GM12873 (cell line): Measurements from ENCODE around the gene LILRB4.

ENCODE experiments used
- TF ChIP-seq, protein P1 (sequence below): IDR thresholded peaks from 2 replicates; pipeline ENCODE4 v1.5.1; 2012; ENCODE audit warnings: low read depth, mild to moderate bottlenecking, moderate library complexity, low read length, control low read depth; ENCODE audit not compliant: insufficient read depth; ENCODE audit errors: missing control alignments

LILRB4 gene

DNA sequence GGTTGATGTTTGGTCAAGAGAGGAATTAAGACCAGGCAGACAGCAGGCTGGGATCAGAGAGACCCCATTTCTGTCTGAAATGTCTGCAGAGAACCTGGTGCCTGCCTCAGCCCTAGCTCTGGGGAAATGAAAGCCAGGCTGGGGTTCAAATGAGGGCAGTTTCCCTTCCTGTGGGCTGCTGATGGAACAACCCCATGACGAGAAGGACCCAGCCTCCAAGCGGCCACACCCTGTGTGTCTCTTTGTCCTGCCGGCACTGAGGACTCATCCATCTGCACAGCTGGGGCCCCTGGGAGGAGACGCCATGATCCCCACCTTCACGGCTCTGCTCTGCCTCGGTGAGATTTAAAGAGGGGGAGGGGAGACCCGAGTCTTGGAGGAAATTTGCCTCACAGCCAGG, at the start of gene LILRB4:
TSS of gene LILRB4 (plus strand) at position 256 of the 400 bp plus-strand sequence. CDS start at position 305, 49 bp downstream.
- TF ChIP-seq, protein P1, sequence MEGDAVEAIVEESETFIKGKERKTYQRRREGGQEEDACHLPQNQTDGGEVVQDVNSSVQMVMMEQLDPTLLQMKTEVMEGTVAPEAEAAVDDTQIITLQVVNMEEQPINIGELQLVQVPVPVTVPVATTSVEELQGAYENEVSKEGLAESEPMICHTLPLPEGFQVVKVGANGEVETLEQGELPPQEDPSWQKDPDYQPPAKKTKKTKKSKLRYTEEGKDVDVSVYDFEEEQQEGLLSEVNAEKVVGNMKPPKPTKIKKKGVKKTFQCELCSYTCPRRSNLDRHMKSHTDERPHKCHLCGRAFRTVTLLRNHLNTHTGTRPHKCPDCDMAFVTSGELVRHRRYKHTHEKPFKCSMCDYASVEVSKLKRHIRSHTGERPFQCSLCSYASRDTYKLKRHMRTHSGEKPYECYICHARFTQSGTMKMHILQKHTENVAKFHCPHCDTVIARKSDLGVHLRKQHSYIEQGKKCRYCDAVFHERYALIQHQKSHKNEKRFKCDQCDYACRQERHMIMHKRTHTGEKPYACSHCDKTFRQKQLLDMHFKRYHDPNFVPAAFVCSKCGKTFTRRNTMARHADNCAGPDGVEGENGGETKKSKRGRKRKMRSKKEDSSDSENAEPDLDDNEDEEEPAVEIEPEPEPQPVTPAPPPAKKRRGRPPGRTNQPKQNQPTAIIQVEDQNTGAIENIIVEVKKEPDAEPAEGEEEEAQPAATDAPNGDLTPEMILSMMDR, result no peak

DNA sequence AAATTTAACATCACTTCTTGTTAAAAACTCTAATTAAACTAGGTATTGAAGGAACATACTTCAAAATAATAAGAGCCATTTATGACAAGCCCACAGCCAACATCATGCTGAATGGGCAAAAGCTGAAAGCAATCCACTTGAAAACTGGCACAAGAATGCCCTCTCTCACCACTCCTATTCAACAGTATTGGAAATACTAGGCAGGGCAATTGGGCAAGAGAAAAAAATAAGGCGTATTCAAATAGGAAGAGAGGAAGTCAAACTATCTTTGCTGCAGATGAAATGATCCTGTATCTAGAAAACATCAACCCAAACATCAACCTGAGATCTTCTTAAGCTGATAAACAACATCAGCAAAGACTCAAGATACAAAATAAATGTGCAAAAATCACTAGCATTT, 48.1 kb upstream of the LILRB4 start:
- TF ChIP-seq, protein P1, result no peak

DNA sequence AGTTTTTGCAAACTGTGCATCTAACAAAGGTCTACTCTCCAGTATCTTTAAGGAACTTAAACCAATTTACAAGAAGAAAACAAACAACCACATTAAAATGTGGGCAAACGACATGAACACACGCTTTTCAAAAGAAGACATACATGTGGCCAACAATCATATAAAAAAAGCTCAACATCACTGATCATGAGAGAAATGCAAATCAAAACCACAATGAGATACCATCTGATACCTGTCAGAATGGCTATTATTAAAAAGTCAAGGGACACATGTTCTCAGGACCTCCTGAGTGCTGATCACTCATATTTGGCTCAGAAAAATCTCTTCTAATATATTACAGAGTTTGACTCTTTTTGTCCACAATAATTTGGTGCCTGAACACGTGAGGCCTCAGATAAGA, 46.7 kb upstream of the LILRB4 start:
- TF ChIP-seq, protein P1, result no peak

DNA sequence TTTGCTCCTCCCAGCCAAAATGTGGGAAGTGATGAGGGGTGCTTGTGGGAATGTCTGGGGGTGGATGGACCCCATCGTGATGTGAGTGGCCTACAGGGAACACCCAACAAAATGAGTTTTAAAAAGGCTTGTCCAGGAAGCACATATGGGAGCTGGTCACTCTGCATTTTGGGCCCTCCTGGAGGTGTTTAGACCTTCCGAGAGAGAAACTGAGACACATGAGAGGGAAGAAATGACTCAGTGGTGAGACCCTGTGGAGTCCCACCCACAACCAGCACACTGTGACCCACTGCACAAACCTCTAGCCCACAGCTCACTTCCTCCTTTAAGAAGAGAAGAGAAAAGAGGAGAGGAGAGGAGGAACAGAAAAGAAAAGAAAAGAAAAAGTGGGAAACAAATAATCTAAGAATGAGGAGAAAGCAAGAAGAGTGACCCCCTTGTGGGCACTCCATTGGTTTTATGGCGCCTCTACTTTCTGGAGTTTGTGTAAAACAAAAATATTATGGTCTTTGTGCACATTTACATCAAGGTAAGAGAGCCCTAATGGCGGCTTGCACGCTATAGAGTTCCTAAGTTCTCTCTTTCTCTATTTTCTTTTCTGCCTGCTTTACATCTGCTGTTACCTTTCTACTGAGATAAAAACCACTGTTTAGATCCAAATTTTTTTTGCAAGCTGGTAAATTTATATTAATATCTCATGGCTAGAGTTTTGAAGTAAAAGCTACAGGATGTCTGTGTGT, 45.8 kb upstream of the LILRB4 start:
- TF ChIP-seq, protein P1, result no peak

DNA sequence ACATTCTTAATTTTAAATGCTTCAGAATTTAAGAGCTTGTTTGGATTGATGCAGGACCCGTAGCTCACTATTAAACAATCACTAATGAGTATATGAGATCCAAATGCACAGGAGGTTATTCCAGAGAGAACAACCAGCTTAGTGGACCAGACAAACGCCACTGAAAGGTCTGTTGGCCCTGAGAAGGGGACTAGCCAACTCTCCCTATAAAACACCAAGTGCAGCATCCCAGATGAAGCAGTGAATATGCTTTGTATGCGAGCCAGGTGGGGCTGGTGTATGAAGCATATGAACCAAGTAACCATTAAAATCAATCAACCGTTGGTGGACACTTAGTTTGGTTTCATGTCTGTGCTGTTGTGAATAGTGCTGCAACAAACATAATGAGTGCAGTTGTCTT, 42.3 kb upstream of the LILRB4 start:
- TF ChIP-seq, protein P1, result no peak

DNA sequence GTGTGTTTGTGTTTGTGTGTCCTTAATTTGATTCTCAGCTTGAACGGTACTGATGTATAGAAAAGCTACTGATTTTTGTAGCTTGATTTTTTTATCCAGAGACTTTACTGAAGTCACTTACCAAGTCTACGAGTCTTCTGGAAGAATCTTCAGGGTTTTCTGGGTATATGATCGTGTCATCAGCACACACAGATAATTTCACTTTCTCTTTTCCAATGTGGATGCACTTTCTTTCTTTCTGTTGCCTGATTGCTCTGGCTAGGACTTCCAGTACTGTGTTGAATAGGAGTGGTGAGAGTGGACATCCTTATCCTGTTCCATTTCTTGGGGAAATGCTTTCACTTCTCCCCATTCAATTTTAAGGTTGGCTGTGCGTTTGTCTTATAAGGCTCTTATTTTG, 40.4 kb upstream of the LILRB4 start:
- TF ChIP-seq, protein P1, result no peak

DNA sequence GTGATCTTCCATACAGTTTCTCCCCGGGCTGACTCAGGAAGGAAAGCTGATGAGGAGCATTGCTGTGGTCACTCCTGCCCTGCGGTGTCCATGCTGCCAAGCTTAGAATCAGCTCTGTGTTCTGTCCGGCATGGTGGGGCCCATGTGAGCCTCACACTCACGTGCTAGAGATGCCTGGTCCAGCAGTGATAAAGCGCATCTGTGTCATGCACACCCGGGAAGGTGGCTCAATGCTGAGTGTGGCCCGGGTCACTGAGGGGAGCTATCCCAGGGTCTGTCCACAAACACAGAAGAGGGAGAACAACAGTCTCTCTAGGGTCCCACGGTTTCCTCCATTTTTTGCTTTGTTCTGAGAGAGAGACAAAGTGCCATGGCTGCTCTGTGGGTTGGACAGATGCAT, 36.0 kb upstream of the LILRB4 start:
- TF ChIP-seq, protein P1, result no peak
